PC-9 (cell line): ENCODE data around the gene GHRH.

ENCODE experiments used
- CTCF ChIP-seq: fragments of 200-600 bp; sonication (generic); conservative IDR thresholded peaks from 2 replicates; pipeline ENCODE4 v1.6.1; 2017; ENCODE audit warnings: mixed run types, antibody characterized with exemption, mild to moderate bottlenecking, moderate library complexity
- EZH2 ChIP-seq: fragments of 200-600 bp; sonication (generic); IDR thresholded peaks from 2 replicates; pipeline ENCODE4 v1.8.0; 2017; ENCODE audit warnings: antibody characterized with exemption, low read depth

- TF ChIP-seq CTCF (peak; percentile 89), EZH2 (no peak)
Observed at GRCh38 chr20:37202267-37202943, 59.2 kb downstream of the GHRH start.
